Neural cell (in vitro differentiated cells): Measurements from ENCODE around the gene GAB2.

ENCODE experiments used
- POLR2AphosphoS5 ChIP-seq: IDR thresholded peaks from 2 replicates; pipeline ENCODE4 v1.6.1; 2012
- TAF1 ChIP-seq: IDR thresholded peaks from 2 replicates; pipeline ENCODE4 v1.6.1; 2012; ENCODE audit warnings: low read depth
- TF ChIP-seq, protein P1 (sequence below): fragments of 450-650 bp; IDR thresholded peaks from 2 replicates; pipeline ENCODE4 v1.5.1; 2014; ENCODE audit warnings: antibody characterized with exemption, mild to moderate bottlenecking, moderate library complexity; ENCODE audit not compliant: poor library complexity, severe bottlenecking

DNA sequence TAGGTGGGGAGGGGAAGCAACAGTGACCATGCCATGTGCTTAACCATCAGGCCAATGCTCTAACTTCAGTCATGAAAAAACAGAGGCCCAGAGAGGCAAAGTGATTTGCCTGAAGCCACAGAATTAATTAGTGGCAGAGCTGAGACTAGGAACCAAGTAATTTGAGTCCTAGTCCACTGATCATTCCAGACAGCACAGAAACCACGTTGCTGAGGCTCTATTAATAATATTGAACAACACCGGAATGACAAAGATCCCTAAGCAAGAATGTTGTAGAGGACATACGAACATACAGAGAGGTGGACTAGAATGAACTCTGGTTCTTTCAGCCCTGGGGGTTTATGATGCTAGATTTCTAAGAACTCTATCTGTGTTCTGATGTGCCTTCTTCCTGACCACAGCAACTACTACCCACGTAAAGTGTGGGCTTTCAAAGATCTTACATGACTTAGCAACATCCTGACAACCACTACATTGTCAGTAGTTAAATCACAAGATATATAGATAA, 92.3 kb downstream of the GAB2 start:
- TF ChIP-seq, protein P1, sequence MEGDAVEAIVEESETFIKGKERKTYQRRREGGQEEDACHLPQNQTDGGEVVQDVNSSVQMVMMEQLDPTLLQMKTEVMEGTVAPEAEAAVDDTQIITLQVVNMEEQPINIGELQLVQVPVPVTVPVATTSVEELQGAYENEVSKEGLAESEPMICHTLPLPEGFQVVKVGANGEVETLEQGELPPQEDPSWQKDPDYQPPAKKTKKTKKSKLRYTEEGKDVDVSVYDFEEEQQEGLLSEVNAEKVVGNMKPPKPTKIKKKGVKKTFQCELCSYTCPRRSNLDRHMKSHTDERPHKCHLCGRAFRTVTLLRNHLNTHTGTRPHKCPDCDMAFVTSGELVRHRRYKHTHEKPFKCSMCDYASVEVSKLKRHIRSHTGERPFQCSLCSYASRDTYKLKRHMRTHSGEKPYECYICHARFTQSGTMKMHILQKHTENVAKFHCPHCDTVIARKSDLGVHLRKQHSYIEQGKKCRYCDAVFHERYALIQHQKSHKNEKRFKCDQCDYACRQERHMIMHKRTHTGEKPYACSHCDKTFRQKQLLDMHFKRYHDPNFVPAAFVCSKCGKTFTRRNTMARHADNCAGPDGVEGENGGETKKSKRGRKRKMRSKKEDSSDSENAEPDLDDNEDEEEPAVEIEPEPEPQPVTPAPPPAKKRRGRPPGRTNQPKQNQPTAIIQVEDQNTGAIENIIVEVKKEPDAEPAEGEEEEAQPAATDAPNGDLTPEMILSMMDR = no peak
- TF ChIP-seq POLR2AphosphoS5 (no peak), TAF1 (no peak)
